H9 (cell line): ENCODE data around the gene IFNA5. TPM values are rescaled to one million over a fixed set of nuclear protein-coding genes. Genes with fewer than 3 reads are reported as not detected.

ENCODE experiments used
- DNase-seq: peaks from one replicate; pipeline ENCODE4 v3.0.0-alpha.2; 2017
- H2AFZ ChIP-seq: one replicate; pipeline ENCODE4 v1.6.1; 2013; ENCODE audit warnings: mild to moderate bottlenecking, low read length, control low read depth, moderate library complexity
- H2AK5ac ChIP-seq: 2 replicates; pipeline ENCODE4 v1.6.1; 2013; ENCODE audit warnings: low read length, control low read depth, mixed read lengths; ENCODE audit not compliant: insufficient read length
- H2BK120ac ChIP-seq: one replicate; pipeline ENCODE4 v1.6.1; 2013; ENCODE audit warnings: low read depth, mild to moderate bottlenecking, low read length, control low read depth, inconsistent platforms; ENCODE audit not compliant: poor library complexity, severe bottlenecking
- H2BK12ac ChIP-seq: 2 replicates; pipeline ENCODE4 v1.6.1; 2013; ENCODE audit warnings: low read length, control low read depth, mixed read lengths, low read depth; ENCODE audit not compliant: insufficient read length
- H2BK15ac ChIP-seq: 2 replicates; pipeline ENCODE4 v1.6.1; 2013; ENCODE audit warnings: low read depth, low read length, control low read depth
- H2BK20ac ChIP-seq: one replicate; pipeline ENCODE4 v1.6.1; 2013; ENCODE audit warnings: low read depth, mild to moderate bottlenecking, low read length, control low read depth, inconsistent platforms; ENCODE audit not compliant: poor library complexity, severe bottlenecking
- H2BK5ac ChIP-seq: 2 replicates; pipeline ENCODE4 v1.6.1; 2013; ENCODE audit warnings: low read length, control low read depth, mixed read lengths; ENCODE audit not compliant: insufficient read length
- H3K14ac ChIP-seq: 2 replicates; pipeline ENCODE4 v1.6.1; 2013; ENCODE audit warnings: low read length, control low read depth; ENCODE audit not compliant: insufficient read depth
- H3K18ac ChIP-seq: 2 replicates; pipeline ENCODE4 v1.6.1; 2013; ENCODE audit warnings: low read depth, mild to moderate bottlenecking, mixed read lengths, low read length, control low read depth; ENCODE audit not compliant: insufficient read length
- H3K23ac ChIP-seq: 2 replicates; pipeline ENCODE4 v1.6.1; 2013; ENCODE audit warnings: low read length, control low read depth, mixed read lengths, low read depth; ENCODE audit not compliant: insufficient read length
- H3K23me2 ChIP-seq: 2 replicates; pipeline ENCODE4 v1.6.1; 2013; ENCODE audit warnings: low read depth, mild to moderate bottlenecking, mixed read lengths, low read length, control low read depth; ENCODE audit not compliant: insufficient read length, poor library complexity, severe bottlenecking
- H3K27ac ChIP-seq: 2 replicates; pipeline ENCODE4 v1.5.1; 2013; ENCODE audit warnings: low read length, control low read depth, mixed read lengths, low read depth; ENCODE audit not compliant: insufficient read length
- H3K27me3 ChIP-seq: 2 replicates; pipeline ENCODE4 v1.6.1; 2013; ENCODE audit warnings: low read length, control low read depth, inconsistent platforms; ENCODE audit not compliant: insufficient read depth
- H3K4ac ChIP-seq: 2 replicates; pipeline ENCODE4 v1.6.1; 2013; ENCODE audit warnings: low read depth, mild to moderate bottlenecking, control low read depth, inconsistent platforms, low read length, moderate library complexity
- H3K4me1 ChIP-seq: 2 replicates; pipeline ENCODE4 v1.6.1; 2013; ENCODE audit warnings: low read length, control low read depth, inconsistent platforms; ENCODE audit not compliant: insufficient read depth
- H3K4me2 ChIP-seq: 2 replicates; pipeline ENCODE4 v1.6.1; 2013; ENCODE audit warnings: low read length, control low read depth, mixed read lengths; ENCODE audit not compliant: insufficient read length, insufficient read depth
- H3K56ac ChIP-seq: 2 replicates; pipeline ENCODE4 v1.6.1; 2013; ENCODE audit warnings: low read depth, mild to moderate bottlenecking, mixed read lengths, low read length, control low read depth; ENCODE audit not compliant: insufficient read length
- H3K79me1 ChIP-seq: 2 replicates; pipeline ENCODE4 v1.6.1; 2013; ENCODE audit warnings: low read depth, mild to moderate bottlenecking, moderate library complexity, low read length, control low read depth, inconsistent platforms; ENCODE audit not compliant: insufficient read depth, poor library complexity, severe bottlenecking
- H3K79me2 ChIP-seq: 2 replicates; pipeline ENCODE4 v1.6.1; 2013; ENCODE audit warnings: low read length, control low read depth, inconsistent platforms; ENCODE audit not compliant: insufficient read depth
- H3K9ac ChIP-seq: 2 replicates; pipeline ENCODE4 v1.6.1; 2013; ENCODE audit warnings: low read length, control low read depth, mixed read lengths; ENCODE audit not compliant: insufficient read length; ENCODE audit errors: extremely low read depth
- H3K9me3 ChIP-seq: one replicate; pipeline ENCODE4 v1.6.1; 2013; ENCODE audit warnings: low read depth, low read length, inconsistent platforms; ENCODE audit not compliant: control insufficient read depth
- H3T11ph ChIP-seq: one replicate; pipeline ENCODE4 v1.6.1; 2013; ENCODE audit warnings: mild to moderate bottlenecking, low read length, control low read depth, inconsistent platforms
- H4K20me1 ChIP-seq: one replicate; pipeline ENCODE4 v1.6.1; 2013; ENCODE audit not compliant: control insufficient read depth, insufficient read length, insufficient read depth
- H4K5ac ChIP-seq: 2 replicates; pipeline ENCODE4 v1.6.1; 2013; ENCODE audit warnings: low read depth, mild to moderate bottlenecking, mixed read lengths, low read length, control low read depth; ENCODE audit not compliant: insufficient read length
- H4K8ac ChIP-seq: replicated peaks from 2 replicates; pipeline ENCODE4 v1.6.1; 2013; ENCODE audit warnings: low read length, control low read depth, mixed read lengths, low read depth; ENCODE audit not compliant: insufficient read length
- H4K91ac ChIP-seq: 2 replicates; pipeline ENCODE4 v1.6.1; 2013; ENCODE audit warnings: low read depth, mild to moderate bottlenecking, moderate library complexity, mixed read lengths, low read length, control low read depth; ENCODE audit not compliant: insufficient read length
- H3K27ac Mint-ChIP-seq, 3 experiments: 2 replicates in 2 of 3; 3 replicates in 1 of 3; pipeline ENCODE4 v1.8.0; 2020 to 2021; ENCODE audit warnings: mixed read lengths in 3 of 3, mild to moderate bottlenecking in 1 of 3, moderate library complexity in 1 of 3
- H3K27me3 Mint-ChIP-seq: 2 replicates; pipeline ENCODE4 v1.8.0; 2021; ENCODE audit warnings: low read depth, mild to moderate bottlenecking, moderate library complexity, mixed read lengths
- H3K36me3 Mint-ChIP-seq, 3 experiments: 2 replicates in 2 of 3; 3 replicates in 1 of 3; pipeline ENCODE4 v1.8.0; 2020 to 2021; ENCODE audit warnings: low read depth in 3 of 3, mixed read lengths in 3 of 3; ENCODE audit not compliant: insufficient read depth in 1 of 3
- H3K4me1 Mint-ChIP-seq, 2 experiments: 2 replicates each; pipeline ENCODE4 v1.8.0; 2020; ENCODE audit warnings: mixed read lengths in 2 of 2
- H3K4me3 Mint-ChIP-seq, 2 experiments: 2 replicates in 1 of 2; 3 replicates in 1 of 2; pipeline ENCODE4 v1.8.0; 2020 to 2021; ENCODE audit warnings: mild to moderate bottlenecking in 2 of 2, mixed read lengths in 2 of 2, moderate library complexity in 1 of 2
- H3K9me3 Mint-ChIP-seq, 2 experiments: 2 replicates in 1 of 2; 3 replicates in 1 of 2; pipeline ENCODE4 v1.8.0; 2020; ENCODE audit warnings: mild to moderate bottlenecking in 2 of 2, mixed read lengths in 2 of 2, moderate library complexity in 1 of 2
- CTCF ChIP-seq: fragments of 200-600 bp; sonication (generic); conservative IDR thresholded peaks from 3 replicates; pipeline ENCODE4 v1.8.0; 2021; ENCODE audit warnings: antibody characterized with exemption, mild to moderate bottlenecking
- WGBS: extraction: QIAGEN DNeasy Blood & Tissue Kit; methylation state at CpG from one replicate; pipeline ENCODE4 v1.1.7; 2013; ENCODE audit warnings: missing lambda C conversion rate, low lambda C conversion rate, mixed read lengths; ENCODE audit not compliant: insufficient read length; ENCODE audit errors: extremely low coverage; 5-methylcytosine and 5-hydroxymethylcytosine counted together
- total RNA-seq: library from RNA; stranded (reverse); gene quantifications from 2 replicates; pipeline ENCODE4 v1.2.1, GENCODE V29; 2021

Gene IFNA5
- total RNA-seq, 1 experiment from 2014 or later = not detected

- Histone ChIP-seq H2BK120ac (no peak within 1 kb of the TSS), H3K4me2 (peak within 1 kb of the TSS; percentile 66), H2BK12ac (no peak within 1 kb of the TSS), H3K9me3 (no peaks in the 10 kb centered on the region), H4K5ac (peak within 1 kb of the TSS; percentile 73), H2BK15ac (no peak within 1 kb of the TSS), H3K18ac (peak within 1 kb of the TSS; percentile 89), H3K9ac (peak within 1 kb of the TSS; percentile 98), H3K27ac (no peak within 1 kb of the TSS), H2BK5ac (no peak within 1 kb of the TSS), H3K4ac (no peak within 1 kb of the TSS), H3K4me1 (peaks cover 4% of the 10 kb centered on the region; the same call in 1 of the 2 replicates), H3K56ac (no peak within 1 kb of the TSS), H3K79me2 (peaks cover 26% of the 10 kb centered on the region; the same call in 1 of the 2 replicates), H3K23ac (no peak within 1 kb of the TSS), H3K14ac (peak within 1 kb of the TSS; percentile 96), H4K91ac (no peak within 1 kb of the TSS), H4K8ac (no peak within 1 kb of the TSS), H4K20me1 (no peaks in the 10 kb centered on the region), H3T11ph (no peak within 1 kb of the TSS), H3K23me2 (no peaks in the 10 kb centered on the region), H3K27me3 (no peaks in the 10 kb centered on the region), H2AK5ac (no peak within 1 kb of the TSS), H2BK20ac (no peak within 1 kb of the TSS), H3K79me1 (no peaks in the 10 kb centered on the region), H2AFZ (peak within 1 kb of the TSS; percentile 98)
- no peak for TF ChIP-seq CTCF
- Mint-ChIP-seq H3K27me3 (peaks cover 13% of the 10 kb centered on the region), H3K4me3 (peak within 1 kb of the TSS; percentile 88 to 89), H3K4me1 (peaks cover 29 to 30% of the 10 kb centered on the region in 2 experiments), H3K27ac (peak within 1 kb of the TSS in 2 of 3 experiments; percentile 94 to 97; a peak in 5 of 7 replicates), H3K9me3 (no peaks in the 10 kb centered on the region; a peak in 1 of 5 replicates), H3K36me3 (peaks cover 12 to 17% (median 16%) of the 10 kb centered on the region in 3 experiments; a peak in 6 of 7 replicates)
- no CpG with 5 or more reads among the region's 55 CpGs for WGBS
- peak; percentile 91 for DNase-seq
Measured at GRCh38 chr9:21334701-21335632, 29.9 kb upstream of the IFNA5 start, which contains the start of gene KLHL9. TSS of gene KLHL9 (minus strand) at chr9:21335404. CDS start at chr9:21334859, 545 bp downstream.
